HepG2 (cell line): ENCODE data around the gene TNFAIP8L2. TPM values are rescaled to one million over a fixed set of nuclear protein-coding genes. Genes with fewer than 3 reads are reported as not detected.
A peak's percentile ranks its signal among the peaks of the same experiment; 100 is the strongest.

Experiments used
- ARNT ChIP-seq: fragments of 450-650 bp; IDR thresholded peaks from 2 replicates; pipeline ENCODE4 v1.6.1; 2017
- CEBPB ChIP-seq: IDR thresholded peaks from 2 replicates; pipeline ENCODE4 v1.6.1; 2011; ENCODE audit warnings: low read depth, low read length, improper control_type of control experiment, borderline replicate concordance
- FOSL2 ChIP-seq: sonication (generic); formaldehyde crosslinking; IDR thresholded peaks from 2 replicates; pipeline ENCODE4 v1.4.0; 2020; ENCODE audit warnings: missing genetic modification reagents
- FOXA1 ChIP-seq, 2 experiments: fragments of 450-650 bp in 1 of 2; sonication (generic) in 1 of 2; formaldehyde crosslinking in 1 of 2; IDR thresholded peaks; 2 replicates each; pipeline versions ENCODE4 v1.4.0 to v1.6.1; 2016 to 2020; ENCODE audit warnings: missing genetic modification reagents in 1 of 2
- FOXA3 ChIP-seq: IDR thresholded peaks from 2 replicates; pipeline ENCODE4 v1.6.1; 2016; ENCODE audit warnings: missing genetic modification reagents, missing compliant biosample characterization
- KDM3A ChIP-seq: IDR thresholded peaks from 2 replicates; pipeline ENCODE4 v1.6.1; 2018; ENCODE audit warnings: low read depth, missing compliant biosample characterization
- MED1 ChIP-seq: sonication (generic); formaldehyde crosslinking; IDR thresholded peaks from 2 replicates; pipeline ENCODE4 v1.4.0; 2020; ENCODE audit warnings: missing genetic modification reagents
- MIER3 ChIP-seq: IDR thresholded peaks from 2 replicates; pipeline ENCODE4 v1.6.1; 2016; ENCODE audit warnings: missing compliant biosample characterization, borderline replicate concordance
- POGZ ChIP-seq: sonication (generic); formaldehyde crosslinking; IDR thresholded peaks from 2 replicates; pipeline ENCODE4 v1.4.0; 2020; ENCODE audit warnings: mild to moderate bottlenecking, missing genetic modification reagents
- RCOR2 ChIP-seq: IDR thresholded peaks from 2 replicates; pipeline ENCODE4 v1.6.1; 2016; ENCODE audit warnings: missing biosample characterization, missing genetic modification reagents
- RXRB ChIP-seq: IDR thresholded peaks from 2 replicates; pipeline ENCODE4 v1.6.1; 2016; ENCODE audit warnings: borderline replicate concordance, missing genetic modification reagents, missing compliant biosample characterization
- SAP130 ChIP-seq: IDR thresholded peaks from 2 replicates; pipeline ENCODE4 v1.6.1; 2016; ENCODE audit warnings: low read depth
- SOX13 ChIP-seq, 3 experiments: fragments of 450-650 bp in 1 of 3; sonication (generic) in 1 of 3; formaldehyde crosslinking in 1 of 3; IDR thresholded peaks in 2 of 3; conservative IDR thresholded peaks in 1 of 3; 2 replicates each; pipeline versions ENCODE4 v1.5.0 to v1.6.1; 2016 to 2020; ENCODE audit warnings: antibody characterized with exemption in 1 of 3, mild to moderate bottlenecking in 1 of 3, missing compliant biosample characterization in 1 of 3, missing genetic modification reagents in 1 of 3, moderate library complexity in 1 of 3
- SOX6 ChIP-seq, 2 experiments: fragments of 450-650 bp in 1 of 2; sonication (generic) in 1 of 2; formaldehyde crosslinking in 1 of 2; IDR thresholded peaks; 2 replicates each; pipeline versions ENCODE4 v1.4.0 to v1.6.1; 2017 to 2020; ENCODE audit warnings: antibody characterized with exemption in 1 of 2, mild to moderate bottlenecking in 1 of 2, missing genetic modification reagents in 1 of 2
- ZBTB43 ChIP-seq: sonication (generic); formaldehyde crosslinking; conservative IDR thresholded peaks from 2 replicates; pipeline ENCODE4 v1.4.0; 2020; ENCODE audit warnings: missing genetic modification reagents
- ZNF777 ChIP-seq: sonication (generic); formaldehyde crosslinking; IDR thresholded peaks from 2 replicates; pipeline ENCODE4 v1.4.0; 2020; ENCODE audit warnings: missing genetic modification reagents
- polyA plus RNA-seq, 8 experiments: library from polyadenylated mRNA; depleted of rRNA in 3 of 8; stranded (reverse) in 7 of 8; unstranded in 1 of 8; fragments of >200 nt; fragmentation: Illumina TruSeq in 4 of 8; extraction: Trizol in 4 of 8; gene quantifications; 2 replicates each; pipeline versions ENCODE4 v1.2.1 to v1.2.3, GENCODE V29; 2011 to 2016; ENCODE audit warnings: low read depth in 4 of 8, missing spikeins in 1 of 8, mixed read lengths in 1 of 8; ENCODE audit not compliant: insufficient read depth in 1 of 8
- total RNA-seq, 5 experiments: library from RNA; depleted of rRNA; stranded (reverse); fragments of >200 nt; fragmentation: Illumina TruSeq; extraction: Trizol; gene quantifications; 2 replicates each; pipeline ENCODE4 v1.2.3, GENCODE V29; 2016; ENCODE audit warnings: low read depth in 1 of 5
- TF ChIP-seq, protein P1 (sequence below): sonication (generic); formaldehyde crosslinking; IDR thresholded peaks from 2 replicates; pipeline ENCODE4 v1.4.0; 2020; ENCODE audit warnings: missing genetic modification reagents
- TF ChIP-seq, protein P2 (sequence below): sonication (generic); formaldehyde crosslinking; IDR thresholded peaks from 2 replicates; pipeline ENCODE4 v1.4.0; 2020; ENCODE audit warnings: missing genetic modification reagents

The TNFAIP8L2 gene
- total and polyA plus RNA-seq, 2 of the 13 experiments (the other 11 are each of a cell fraction or from before 2014, with no cell fraction given) = not detected

DNA sequence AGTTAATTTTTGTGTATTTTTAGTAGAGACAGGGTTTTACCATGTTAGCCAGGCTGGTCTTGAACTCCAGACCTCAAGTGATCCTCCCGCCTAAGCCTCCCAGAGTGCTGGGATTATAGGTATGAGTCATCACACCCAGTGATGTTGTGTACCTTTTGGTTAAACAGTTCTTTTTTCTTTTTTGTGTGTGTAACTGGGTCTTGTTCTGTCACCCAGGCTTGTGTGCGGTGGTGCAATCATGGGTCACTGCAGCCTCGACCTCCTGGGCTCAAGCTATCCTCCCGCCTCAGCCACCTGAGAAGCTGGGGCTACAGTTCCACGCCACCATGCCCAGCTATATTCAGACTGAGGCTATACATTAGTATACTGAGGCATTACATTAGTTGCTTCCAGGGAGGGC lies 48.1 kb upstream of the TNFAIP8L2 start (continued):
- no peak for TF ChIP-seq SOX6 (IDR thresholded peaks at IDR 0.05)
- TF ChIP-seq SOX6 (CRISPR knock-in tag; IDR thresholded peaks at IDR 0.05) = 0 out of 2 replicates have a peak, but pooled peaks have one; percentile 34
- peak; percentile 81; the same call in 1 of the 2 replicates for TF ChIP-seq CEBPB
- TF ChIP-seq SOX13 (IDR thresholded peaks at IDR 0.05) = no peak
- peak in 1 of 2 experiments; percentile 52; a peak in 1 of 4 replicates for TF ChIP-seq SOX13 (CRISPR knock-in tag; conservative IDR thresholded peaks at IDR 0.05 in 1 of 2, IDR thresholded peaks at IDR 0.05 in 1 of 2)
- no peak for TF ChIP-seq ZNF777 (CRISPR knock-in tag)
- TF ChIP-seq FOXA3 (CRISPR knock-in tag) = peak; percentile 65
- peak; percentile 47; the same call in 1 of the 2 replicates for TF ChIP-seq MIER3 (CRISPR knock-in tag)
- TF ChIP-seq POGZ (CRISPR knock-in tag) = 0 out of 2 replicates have a peak, but pooled peaks have one; percentile 20
- TF ChIP-seq FOSL2 = peak; percentile 99
- TF ChIP-seq, protein P1, sequence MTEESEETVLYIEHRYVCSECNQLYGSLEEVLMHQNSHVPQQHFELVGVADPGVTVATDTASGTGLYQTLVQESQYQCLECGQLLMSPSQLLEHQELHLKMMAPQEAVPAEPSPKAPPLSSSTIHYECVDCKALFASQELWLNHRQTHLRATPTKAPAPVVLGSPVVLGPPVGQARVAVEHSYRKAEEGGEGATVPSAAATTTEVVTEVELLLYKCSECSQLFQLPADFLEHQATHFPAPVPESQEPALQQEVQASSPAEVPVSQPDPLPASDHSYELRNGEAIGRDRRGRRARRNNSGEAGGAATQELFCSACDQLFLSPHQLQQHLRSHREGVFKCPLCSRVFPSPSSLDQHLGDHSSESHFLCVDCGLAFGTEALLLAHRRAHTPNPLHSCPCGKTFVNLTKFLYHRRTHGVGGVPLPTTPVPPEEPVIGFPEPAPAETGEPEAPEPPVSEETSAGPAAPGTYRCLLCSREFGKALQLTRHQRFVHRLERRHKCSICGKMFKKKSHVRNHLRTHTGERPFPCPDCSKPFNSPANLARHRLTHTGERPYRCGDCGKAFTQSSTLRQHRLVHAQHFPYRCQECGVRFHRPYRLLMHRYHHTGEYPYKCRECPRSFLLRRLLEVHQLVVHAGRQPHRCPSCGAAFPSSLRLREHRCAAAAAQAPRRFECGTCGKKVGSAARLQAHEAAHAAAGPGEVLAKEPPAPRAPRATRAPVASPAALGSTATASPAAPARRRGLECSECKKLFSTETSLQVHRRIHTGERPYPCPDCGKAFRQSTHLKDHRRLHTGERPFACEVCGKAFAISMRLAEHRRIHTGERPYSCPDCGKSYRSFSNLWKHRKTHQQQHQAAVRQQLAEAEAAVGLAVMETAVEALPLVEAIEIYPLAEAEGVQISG (CRISPR knock-in tag) = 0 out of 2 replicates have a peak, but pooled peaks have one; percentile 14
- TF ChIP-seq ARNT = no peak
- no peak for TF ChIP-seq FOXA1 (IDR thresholded peaks at IDR 0.05)
- peak; percentile 45; the same call in 1 of the 2 replicates for TF ChIP-seq FOXA1 (CRISPR knock-in tag; IDR thresholded peaks at IDR 0.05)
- peak; percentile 45; the same call in 1 of the 2 replicates for TF ChIP-seq KDM3A (CRISPR knock-in tag)
- peak; percentile 80 for TF ChIP-seq ZBTB43 (CRISPR knock-in tag)
- peak; percentile 36; the same call in 1 of the 2 replicates for TF ChIP-seq SAP130 (CRISPR knock-in tag)
- peak; percentile 67 for TF ChIP-seq RCOR2
- peak; percentile 56 for TF ChIP-seq MED1 (CRISPR knock-in tag)
- TF ChIP-seq, protein P2, sequence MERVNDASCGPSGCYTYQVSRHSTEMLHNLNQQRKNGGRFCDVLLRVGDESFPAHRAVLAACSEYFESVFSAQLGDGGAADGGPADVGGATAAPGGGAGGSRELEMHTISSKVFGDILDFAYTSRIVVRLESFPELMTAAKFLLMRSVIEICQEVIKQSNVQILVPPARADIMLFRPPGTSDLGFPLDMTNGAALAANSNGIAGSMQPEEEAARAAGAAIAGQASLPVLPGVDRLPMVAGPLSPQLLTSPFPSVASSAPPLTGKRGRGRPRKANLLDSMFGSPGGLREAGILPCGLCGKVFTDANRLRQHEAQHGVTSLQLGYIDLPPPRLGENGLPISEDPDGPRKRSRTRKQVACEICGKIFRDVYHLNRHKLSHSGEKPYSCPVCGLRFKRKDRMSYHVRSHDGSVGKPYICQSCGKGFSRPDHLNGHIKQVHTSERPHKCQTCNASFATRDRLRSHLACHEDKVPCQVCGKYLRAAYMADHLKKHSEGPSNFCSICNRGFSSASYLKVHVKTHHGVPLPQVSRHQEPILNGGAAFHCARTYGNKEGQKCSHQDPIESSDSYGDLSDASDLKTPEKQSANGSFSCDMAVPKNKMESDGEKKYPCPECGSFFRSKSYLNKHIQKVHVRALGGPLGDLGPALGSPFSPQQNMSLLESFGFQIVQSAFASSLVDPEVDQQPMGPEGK (CRISPR knock-in tag) = peak; percentile 30; the same call in 1 of the 2 replicates
- TF ChIP-seq RXRB (CRISPR knock-in tag) = peak; percentile 42; the same call in 1 of the 2 replicates
